GM12801 (cell line): ENCODE measurements around the gene GALNT2.

Experiments
- TF ChIP-seq, protein P1 (sequence below): IDR thresholded peaks from one replicate; pipeline ENCODE4 v1.5.1; 2011; ENCODE audit warnings: control low read depth; ENCODE audit not compliant: insufficient read length; ENCODE audit errors: extremely low read depth

The GALNT2 gene

DNA sequence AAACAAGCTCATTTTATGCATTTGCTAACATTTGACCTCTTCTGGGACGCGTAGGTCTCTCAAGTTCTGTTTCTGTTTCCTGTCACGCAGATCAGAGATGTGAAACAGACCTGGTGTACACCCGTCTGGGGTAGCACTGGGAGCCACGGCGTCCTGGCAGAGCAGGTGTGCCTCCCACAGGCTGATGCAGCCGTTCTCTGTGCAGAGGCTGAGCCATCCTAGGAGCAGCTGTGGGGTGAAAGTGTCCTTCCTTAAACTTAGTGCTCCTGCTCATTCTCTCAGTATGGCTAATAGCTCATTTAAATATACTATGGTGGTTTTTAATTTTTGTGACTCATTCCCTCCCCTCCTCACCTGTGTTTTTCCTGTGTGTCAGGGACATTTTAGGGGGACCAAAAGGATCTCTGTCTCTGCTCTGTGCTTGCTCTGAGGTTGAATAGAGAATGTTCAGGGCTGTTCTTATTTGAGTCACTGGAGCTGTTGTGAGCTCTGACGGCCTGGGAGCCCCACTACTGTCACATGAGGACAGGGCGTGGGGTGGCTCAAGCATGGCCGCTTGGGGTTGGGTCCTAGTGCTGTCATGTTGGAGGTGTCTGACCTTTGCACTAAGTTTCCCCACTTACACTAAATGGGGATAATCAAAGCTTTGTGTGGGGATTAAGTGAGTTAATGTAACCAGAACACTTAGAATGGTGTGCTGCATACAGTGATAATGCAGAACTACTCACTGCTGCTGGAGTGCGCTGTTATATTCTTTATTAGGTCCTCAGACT is 43.0 kb downstream of the GALNT2 start:
- TF ChIP-seq, protein P1, sequence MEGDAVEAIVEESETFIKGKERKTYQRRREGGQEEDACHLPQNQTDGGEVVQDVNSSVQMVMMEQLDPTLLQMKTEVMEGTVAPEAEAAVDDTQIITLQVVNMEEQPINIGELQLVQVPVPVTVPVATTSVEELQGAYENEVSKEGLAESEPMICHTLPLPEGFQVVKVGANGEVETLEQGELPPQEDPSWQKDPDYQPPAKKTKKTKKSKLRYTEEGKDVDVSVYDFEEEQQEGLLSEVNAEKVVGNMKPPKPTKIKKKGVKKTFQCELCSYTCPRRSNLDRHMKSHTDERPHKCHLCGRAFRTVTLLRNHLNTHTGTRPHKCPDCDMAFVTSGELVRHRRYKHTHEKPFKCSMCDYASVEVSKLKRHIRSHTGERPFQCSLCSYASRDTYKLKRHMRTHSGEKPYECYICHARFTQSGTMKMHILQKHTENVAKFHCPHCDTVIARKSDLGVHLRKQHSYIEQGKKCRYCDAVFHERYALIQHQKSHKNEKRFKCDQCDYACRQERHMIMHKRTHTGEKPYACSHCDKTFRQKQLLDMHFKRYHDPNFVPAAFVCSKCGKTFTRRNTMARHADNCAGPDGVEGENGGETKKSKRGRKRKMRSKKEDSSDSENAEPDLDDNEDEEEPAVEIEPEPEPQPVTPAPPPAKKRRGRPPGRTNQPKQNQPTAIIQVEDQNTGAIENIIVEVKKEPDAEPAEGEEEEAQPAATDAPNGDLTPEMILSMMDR = no peak

DNA sequence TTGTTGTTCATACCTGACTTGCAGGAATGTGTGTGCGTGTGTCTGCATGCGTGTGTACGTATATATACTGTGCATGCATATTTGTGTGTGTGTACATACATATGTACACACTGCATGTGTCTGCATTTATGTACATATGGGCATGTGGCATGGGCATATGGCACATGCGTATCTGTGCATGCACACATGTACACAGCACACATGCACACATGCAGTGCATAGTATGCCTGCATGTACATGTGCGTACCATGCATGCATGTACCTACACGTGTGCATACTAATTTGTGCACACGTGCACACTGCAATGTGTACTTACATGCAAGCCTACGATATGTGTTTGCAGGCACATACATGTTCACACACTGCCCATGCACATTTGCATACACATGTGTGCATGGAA is 43.9 kb downstream of the GALNT2 start:
- TF ChIP-seq, protein P1 = no peak

DNA sequence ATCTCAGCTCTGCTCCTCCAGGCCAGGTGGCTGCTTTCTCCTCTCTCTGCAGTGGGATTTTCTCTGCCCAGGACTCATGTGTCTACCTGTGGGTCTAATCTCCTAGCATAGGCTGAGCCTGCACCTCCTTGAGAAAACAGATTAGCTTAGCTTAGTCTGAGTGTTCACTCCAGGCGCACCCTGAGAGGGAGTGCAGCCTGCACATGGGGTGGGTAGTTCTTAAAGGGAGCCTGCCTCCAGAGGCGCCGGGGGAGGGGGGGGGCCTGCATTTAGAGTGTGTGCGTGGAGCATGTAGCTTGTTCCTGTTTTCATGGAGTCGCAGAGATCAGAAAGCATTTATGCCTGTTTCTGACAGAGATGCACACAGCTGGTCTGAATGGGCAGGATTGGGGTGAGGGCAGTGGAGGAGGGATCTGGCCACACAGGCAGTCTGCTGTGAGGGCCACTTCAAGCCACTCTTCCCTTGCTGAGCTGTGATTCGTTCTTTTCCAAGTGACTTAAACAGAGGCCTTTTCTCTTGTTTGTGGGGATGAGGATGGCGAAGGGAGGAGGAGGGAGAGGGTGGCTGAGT is 45.2 kb downstream of the GALNT2 start:
- TF ChIP-seq, protein P1 = no peak

DNA sequence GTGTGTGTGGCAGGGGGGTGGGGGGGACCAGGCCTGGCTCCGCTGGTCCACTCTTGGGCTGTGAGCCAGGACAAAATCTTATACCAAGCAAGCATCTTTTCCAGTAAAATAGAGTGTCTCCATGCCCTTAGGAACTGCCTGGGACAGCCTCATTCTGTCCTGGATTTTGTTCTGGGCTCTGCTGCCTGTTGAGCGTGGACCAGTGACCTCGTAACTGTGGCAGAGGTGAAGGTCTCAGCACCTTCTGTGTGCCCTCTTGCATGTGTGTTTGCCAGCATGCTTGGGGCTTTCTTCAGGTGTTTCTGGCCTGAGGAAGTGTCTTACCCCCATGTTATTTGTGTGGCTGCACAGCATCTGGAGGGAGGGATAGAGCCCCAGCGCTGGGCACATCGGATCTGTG is 45.7 kb downstream of the GALNT2 start:
- TF ChIP-seq, protein P1 = no peak

DNA sequence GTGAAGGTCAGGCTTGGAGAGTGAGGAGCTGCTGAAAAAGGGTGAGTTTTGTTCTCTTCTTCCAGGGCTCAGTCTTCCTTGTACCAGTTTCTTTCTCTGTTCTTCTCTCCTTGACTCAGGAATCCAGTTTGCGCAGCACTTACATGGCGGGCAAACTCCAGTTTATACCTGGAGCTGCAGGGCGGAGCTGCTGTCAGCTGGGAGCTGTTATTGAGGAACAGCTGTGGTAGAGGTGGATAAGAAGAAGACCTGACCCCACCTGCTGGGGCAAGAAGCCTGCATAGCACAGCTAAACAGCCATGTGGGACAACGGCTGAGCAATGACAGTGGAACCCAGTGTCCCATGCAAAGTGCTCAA is 46.2 kb downstream of the GALNT2 start:
- TF ChIP-seq, protein P1 = no peak

DNA sequence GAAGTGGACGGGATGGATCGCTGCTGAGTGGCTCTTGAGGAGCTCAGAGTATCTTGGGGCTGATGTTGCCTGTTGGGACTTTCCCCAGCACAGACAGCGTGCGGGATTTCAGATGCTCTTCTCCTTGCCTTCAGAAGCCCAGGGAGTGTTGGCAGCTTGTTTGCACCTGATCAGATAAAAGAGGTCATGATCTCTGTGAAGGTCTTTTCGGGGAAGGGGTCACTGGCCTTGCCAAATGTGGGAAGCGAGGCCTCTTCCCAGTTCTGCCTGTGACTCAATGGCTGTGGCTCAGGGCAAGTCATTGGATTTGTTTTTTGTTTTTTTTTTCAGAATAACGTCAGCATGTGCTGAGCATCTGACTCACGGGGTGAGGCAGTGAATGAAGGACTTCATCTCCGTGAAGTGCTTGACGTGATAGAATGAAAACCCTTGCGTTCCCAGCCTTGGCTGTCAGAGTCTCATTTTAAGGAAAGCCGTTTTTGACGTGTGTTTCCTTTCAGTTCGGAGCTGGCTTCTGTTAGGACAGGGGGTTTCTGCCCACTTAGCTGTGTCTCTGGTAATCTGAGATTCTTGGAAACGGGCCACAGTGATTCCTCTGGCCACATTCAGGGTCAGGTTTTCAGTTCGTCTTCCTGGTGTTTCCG is 46.7 kb downstream of the GALNT2 start:
- TF ChIP-seq, protein P1 = no peak

DNA sequence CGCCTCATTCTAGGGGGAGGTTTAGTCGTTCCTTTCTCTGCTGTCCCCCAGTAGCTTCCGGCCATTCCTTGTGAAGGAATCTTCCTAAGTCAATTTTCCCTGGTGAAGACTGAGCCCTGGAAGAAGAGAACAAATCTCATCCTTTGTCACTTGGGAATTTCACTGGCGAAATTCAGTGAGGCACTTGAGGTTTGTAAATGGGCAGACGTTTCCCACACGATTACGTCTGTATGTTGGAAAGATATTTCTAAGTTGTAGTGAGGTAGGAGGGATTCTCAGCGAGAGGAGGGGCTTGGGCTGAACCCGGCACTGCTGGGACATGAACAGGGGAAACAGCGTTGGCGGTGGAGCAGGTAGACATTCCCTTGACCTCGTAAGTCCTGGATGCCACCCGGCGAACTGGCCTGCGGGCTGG is 47.2 kb downstream of the GALNT2 start:
- TF ChIP-seq, protein P1 = no peak
